Measurements from ENCODE around the gene SH3RF1.

DNA sequence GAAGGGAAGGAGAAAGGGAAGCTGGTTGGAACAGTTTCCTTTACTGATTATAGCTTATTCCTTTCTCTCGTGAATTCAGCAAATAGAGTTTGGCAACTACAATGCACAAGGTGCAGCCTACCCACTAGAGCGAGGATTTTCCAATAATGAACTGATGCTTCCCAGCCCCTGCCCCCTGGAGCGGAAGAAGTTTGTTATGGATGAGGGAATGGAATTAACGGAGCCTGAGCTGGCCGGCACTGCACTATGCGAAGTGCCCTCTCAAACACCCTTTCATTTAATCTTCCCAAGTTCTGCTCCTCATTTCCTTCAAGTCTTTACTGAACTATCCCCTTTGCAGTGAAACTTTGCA is 218.2 kb downstream of the SH3RF1 start:
- TF ChIP-seq EP300 (IDR thresholded peaks at IDR 0.05) (no peak), CTCF (IDR thresholded peaks at IDR 0.05) (no peak), POLR2A (IDR thresholded peaks at IDR 0.05) (no peak)

All from sigmoid colon (tissue), 4 donors.